Colonic mucosa (tissue), 4 donors: Measurements from ENCODE around the gene ITPRIPL2. TPM values are rescaled to one million over a fixed set of nuclear protein-coding genes. Genes with fewer than 3 reads are reported as not detected.
A peak's percentile ranks its signal among the peaks of the same experiment; 100 is the strongest.

Experiments used
- DNase-seq: peaks from one replicate; pipeline ENCODE4 v3.0.0-alpha.2; 2020
- H3K27ac ChIP-seq: fragments of 200-600 bp; one replicate; pipeline ENCODE4 v1.8.0; 2021
- H3K27me3 ChIP-seq: fragments of 200-600 bp; one replicate; pipeline ENCODE4 v1.8.0; 2021
- H3K36me3 ChIP-seq: fragments of 200-600 bp; one replicate; pipeline ENCODE4 v1.8.0; 2021
- H3K4me1 ChIP-seq: fragments of 200-600 bp; one replicate; pipeline ENCODE4 v1.8.0; 2021; ENCODE audit warnings: mild to moderate bottlenecking
- H3K4me3 ChIP-seq: fragments of 200-600 bp; one replicate; pipeline ENCODE4 v1.8.0; 2021
- H3K9ac ChIP-seq, 2 donors: one replicate each; pipeline ENCODE4 v1.7.0; 2013; ENCODE audit warnings: control low read depth in 2 of 2, low read depth in 2 of 2, low read length in 2 of 2
- H3K9me3 ChIP-seq: fragments of 200-600 bp; one replicate; pipeline ENCODE4 v1.8.0; 2021
- intact Hi-C: fragments of 100-400 bp; cut with DNase I; formaldehyde crosslinking; loops from one replicate; pipeline ENCODE4 v1.14.1; 2022
- total RNA-seq, 2 donors: library from RNA; stranded (reverse); fragmentation: NEBNext Ultra II Directional in 1 of 2; extraction: Animal tissue kit (Norgen Biotek cat#: 25700) in 1 of 2; gene quantifications; one replicate each; pipeline ENCODE4 v1.2.1, GENCODE V29; 2021
- TF ChIP-seq, protein P1 (sequence below): fragments of 200-600 bp; IDR thresholded peaks from one replicate; pipeline ENCODE4 v1.8.0; 2022; ENCODE audit warnings: antibody characterized with exemption, mild to moderate bottlenecking
- donor health status: healthy.
- donor health status: DM: no; HTN: no; CAD: no.
- donor health status: DM: no; HTN: no; CAD: no.

The ITPRIPL2 gene
- total RNA-seq, 2 donors from 2014 or later, result 34.9 to 36.2 TPM

DNA sequence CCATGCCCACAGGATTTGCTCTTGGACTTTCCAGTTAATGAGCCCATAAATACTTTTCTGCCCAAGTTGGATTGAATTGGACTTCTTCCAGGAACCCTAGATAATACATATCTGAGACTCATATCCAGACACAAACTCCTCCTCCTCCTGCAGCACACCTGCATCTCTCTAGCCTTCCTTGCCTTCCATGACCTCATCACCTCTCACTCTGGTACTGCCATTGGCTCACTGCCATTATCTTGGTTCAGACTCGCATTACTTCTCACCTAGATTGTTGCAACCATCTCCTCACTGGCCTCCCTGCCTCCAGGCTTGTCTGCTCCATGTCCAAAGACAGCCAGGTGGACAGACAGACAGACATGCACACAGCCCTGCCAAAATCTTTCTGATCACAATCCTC, 49.5 kb downstream of the ITPRIPL2 start:
- TF ChIP-seq, protein P1, sequence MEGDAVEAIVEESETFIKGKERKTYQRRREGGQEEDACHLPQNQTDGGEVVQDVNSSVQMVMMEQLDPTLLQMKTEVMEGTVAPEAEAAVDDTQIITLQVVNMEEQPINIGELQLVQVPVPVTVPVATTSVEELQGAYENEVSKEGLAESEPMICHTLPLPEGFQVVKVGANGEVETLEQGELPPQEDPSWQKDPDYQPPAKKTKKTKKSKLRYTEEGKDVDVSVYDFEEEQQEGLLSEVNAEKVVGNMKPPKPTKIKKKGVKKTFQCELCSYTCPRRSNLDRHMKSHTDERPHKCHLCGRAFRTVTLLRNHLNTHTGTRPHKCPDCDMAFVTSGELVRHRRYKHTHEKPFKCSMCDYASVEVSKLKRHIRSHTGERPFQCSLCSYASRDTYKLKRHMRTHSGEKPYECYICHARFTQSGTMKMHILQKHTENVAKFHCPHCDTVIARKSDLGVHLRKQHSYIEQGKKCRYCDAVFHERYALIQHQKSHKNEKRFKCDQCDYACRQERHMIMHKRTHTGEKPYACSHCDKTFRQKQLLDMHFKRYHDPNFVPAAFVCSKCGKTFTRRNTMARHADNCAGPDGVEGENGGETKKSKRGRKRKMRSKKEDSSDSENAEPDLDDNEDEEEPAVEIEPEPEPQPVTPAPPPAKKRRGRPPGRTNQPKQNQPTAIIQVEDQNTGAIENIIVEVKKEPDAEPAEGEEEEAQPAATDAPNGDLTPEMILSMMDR, result no peak
- intact Hi-C loops, result no loop called here
- DNase-seq, result no peak
- H3K9me3 ChIP-seq, result no peaks in the 10 kb centered on the region
- no peak overlapping the region for H3K9ac ChIP-seq
- no peaks in the 10 kb centered on the region for H3K36me3 ChIP-seq
- no peaks in the 10 kb centered on the region for H3K4me1 ChIP-seq
- H3K27ac ChIP-seq, result no peak overlapping the region
- H3K4me3 ChIP-seq, result no peak overlapping the region
- no peaks in the 10 kb centered on the region for H3K27me3 ChIP-seq

DNA sequence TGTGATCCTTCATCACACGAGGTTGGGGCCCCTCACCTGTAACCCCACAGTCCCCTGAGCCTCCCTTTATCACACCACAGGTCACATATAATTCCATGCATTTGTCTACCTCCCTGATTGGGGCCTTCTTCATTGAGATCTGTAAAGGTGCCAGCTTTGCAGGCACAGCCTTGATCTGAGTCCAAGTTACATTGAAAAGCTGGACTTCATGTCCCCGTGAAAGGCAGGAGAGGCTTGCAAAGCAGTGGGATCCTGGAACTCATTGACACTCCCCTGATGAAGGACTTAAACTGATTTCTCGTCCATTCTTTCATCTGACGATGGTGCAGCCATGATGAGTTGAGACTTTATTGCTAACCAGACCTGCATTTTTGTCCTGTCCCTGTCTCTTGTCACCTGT, 50.5 kb downstream of the ITPRIPL2 start:
- no peak for DNase-seq
- H3K27ac ChIP-seq, result no peak overlapping the region
- intact Hi-C loops, result no loop called here
- no peak overlapping the region for H3K9ac ChIP-seq
- no peaks in the 10 kb centered on the region for H3K36me3 ChIP-seq
- no peaks in the 10 kb centered on the region for H3K27me3 ChIP-seq
- H3K9me3 ChIP-seq, result no peaks in the 10 kb centered on the region
- no peak overlapping the region for H3K4me3 ChIP-seq
- TF ChIP-seq, protein P1, result no peak
- H3K4me1 ChIP-seq, result no peaks in the 10 kb centered on the region

DNA sequence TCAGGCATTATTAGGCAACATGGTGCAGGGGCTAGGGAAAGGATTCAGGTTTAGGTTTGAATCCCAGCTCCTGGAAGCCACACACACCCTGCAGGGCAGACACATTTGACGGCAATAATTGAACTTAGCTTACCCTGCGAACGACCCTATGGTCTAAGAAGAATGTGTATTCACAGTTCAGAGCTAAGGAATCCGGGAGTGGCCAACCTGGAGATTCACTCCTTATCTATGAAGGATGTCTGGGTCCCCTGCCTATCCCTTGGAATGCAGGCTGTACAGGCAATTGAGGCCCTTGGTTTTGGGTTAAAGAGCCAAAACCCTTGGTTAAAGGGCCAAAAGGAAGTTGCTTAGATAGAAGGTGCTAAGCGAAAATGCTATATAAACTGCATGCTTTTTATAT, 51.3 kb downstream of the ITPRIPL2 start:
- intact Hi-C loops, result no loop called here
- H3K9me3 ChIP-seq, result no peaks in the 10 kb centered on the region
- H3K4me3 ChIP-seq, result no peak overlapping the region
- H3K4me1 ChIP-seq, result no peaks in the 10 kb centered on the region
- no peak for DNase-seq
- H3K27ac ChIP-seq, result no peak overlapping the region
- no peaks in the 10 kb centered on the region for H3K27me3 ChIP-seq
- TF ChIP-seq, protein P1, result no peak
- H3K36me3 ChIP-seq, result no peaks in the 10 kb centered on the region
- no peak overlapping the region for H3K9ac ChIP-seq

DNA sequence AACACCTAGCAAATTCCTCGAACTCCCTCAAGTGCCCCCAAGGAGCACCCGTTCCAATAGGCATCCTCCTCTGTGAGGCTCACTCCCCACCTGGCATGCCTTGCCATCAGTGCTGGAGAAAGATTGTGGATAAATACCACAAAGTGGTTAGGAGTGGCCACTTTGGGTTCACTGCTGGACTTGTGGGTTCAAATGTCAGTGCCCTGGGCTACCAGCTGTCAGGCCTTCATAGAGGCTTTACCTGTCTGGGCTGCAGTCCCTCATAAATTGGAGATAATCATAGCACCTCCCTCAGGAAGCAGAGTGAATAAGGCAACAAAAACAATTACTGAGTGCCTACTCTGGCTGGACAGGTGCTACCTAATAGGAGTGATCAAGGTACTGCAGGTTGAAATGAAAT, 52.7 kb downstream of the ITPRIPL2 start:
- no peak overlapping the region for H3K4me3 ChIP-seq
- no peaks in the 10 kb centered on the region for H3K4me1 ChIP-seq
- no peaks in the 10 kb centered on the region for H3K36me3 ChIP-seq
- no peaks in the 10 kb centered on the region for H3K9me3 ChIP-seq
- no peak overlapping the region for H3K9ac ChIP-seq
- no peaks in the 10 kb centered on the region for H3K27me3 ChIP-seq
- intact Hi-C loops, result no loop called here
- TF ChIP-seq, protein P1, result no peak
- DNase-seq, result no peak
- no peak overlapping the region for H3K27ac ChIP-seq

DNA sequence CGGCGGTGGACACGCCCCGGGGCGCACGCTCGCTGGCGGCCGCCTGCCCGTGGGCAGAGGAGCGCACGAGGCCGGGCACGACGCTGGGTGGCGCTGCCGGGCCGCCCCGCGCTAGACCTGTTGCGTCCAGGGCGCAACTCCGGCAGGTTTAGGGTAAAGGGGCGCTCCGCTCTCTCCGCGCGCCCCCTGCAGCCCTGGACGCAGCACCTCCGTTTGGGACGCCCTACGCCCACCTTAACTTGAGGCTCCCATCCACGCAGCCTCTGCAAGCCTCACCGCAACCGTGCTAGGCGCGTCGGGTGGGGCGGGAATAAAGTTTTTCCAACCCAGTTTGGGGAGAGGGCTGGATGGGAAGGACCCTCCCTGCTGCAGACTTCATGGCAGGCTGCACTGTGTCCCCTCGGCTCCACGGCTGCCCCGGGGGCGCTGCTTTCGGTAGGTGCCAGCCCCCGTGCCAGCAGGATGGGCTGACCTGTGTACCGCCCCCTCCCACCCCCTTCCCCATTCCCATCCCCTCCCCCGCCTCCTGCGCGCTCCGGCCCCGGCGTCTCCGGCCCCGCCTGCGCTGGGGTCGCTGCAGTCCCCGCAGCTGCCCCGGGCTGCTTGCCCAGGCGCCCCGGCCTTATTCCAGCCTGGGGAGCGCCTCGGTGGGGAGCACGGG, 54.1 kb downstream of the ITPRIPL2 start, which contains the start of gene SYT17:
TSS of gene SYT17 (plus strand) at position 531 of the 661 bp plus-strand sequence. CDS start 407 bp downstream, outside the sequence.
- TF ChIP-seq, protein P1, result peak; percentile 91

More for the DNA sequence above, 54.1 kb downstream of the ITPRIPL2 start, which contains the start of gene SYT17:
- H3K27ac ChIP-seq, result no peak within 1 kb of the TSS
- H3K4me1 ChIP-seq, result no peaks in the 10 kb centered on the region
- H3K27me3 ChIP-seq, result no peaks in the 10 kb centered on the region
- H3K9ac ChIP-seq, result peak within 1 kb of the TSS; percentile 56 to 68
- H3K36me3 ChIP-seq, result no peaks in the 10 kb centered on the region
- intact Hi-C loops, result no loop called here
- peak within 1 kb of the TSS; percentile 62 for H3K4me3 ChIP-seq
- H3K9me3 ChIP-seq, result no peaks in the 10 kb centered on the region
- DNase-seq, result peak; percentile 79
